Measurements from ENCODE around the gene MAGOH.

DNA sequence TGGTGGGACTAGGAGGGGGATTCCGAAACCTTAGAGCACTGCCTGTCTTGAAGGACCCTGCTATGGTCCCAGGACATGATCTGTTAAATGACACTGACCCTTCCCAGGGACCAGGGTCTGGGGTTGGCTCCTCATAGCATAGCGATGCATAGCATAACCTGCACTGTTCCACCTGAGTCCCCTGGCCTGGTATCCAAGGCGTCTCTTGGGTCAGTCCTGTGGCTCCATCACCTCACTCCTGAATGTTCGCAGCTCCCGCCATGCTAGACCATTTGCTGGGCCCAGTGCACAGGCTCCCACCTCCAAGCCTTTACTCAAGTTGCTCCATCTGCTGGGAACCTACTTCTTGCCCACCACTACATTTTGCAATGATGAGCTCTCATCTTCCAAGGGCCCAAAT, 39.0 kb upstream of the MAGOH start:
- TF ChIP-seq, protein P1, sequence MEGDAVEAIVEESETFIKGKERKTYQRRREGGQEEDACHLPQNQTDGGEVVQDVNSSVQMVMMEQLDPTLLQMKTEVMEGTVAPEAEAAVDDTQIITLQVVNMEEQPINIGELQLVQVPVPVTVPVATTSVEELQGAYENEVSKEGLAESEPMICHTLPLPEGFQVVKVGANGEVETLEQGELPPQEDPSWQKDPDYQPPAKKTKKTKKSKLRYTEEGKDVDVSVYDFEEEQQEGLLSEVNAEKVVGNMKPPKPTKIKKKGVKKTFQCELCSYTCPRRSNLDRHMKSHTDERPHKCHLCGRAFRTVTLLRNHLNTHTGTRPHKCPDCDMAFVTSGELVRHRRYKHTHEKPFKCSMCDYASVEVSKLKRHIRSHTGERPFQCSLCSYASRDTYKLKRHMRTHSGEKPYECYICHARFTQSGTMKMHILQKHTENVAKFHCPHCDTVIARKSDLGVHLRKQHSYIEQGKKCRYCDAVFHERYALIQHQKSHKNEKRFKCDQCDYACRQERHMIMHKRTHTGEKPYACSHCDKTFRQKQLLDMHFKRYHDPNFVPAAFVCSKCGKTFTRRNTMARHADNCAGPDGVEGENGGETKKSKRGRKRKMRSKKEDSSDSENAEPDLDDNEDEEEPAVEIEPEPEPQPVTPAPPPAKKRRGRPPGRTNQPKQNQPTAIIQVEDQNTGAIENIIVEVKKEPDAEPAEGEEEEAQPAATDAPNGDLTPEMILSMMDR (IDR thresholded peaks at IDR 0.05) = no peak
- no peak for TF ChIP-seq EZH2 (IDR thresholded peaks at IDR 0.05)
